Subcutaneous adipose tissue (tissue), 4 donors: ENCODE results near the gene ABCC4. TPM values are rescaled to one million over a fixed set of nuclear protein-coding genes. Genes with fewer than 3 reads are reported as not detected.

Experiments
- total RNA-seq, 4 donors: library from RNA; depleted of rRNA; stranded (reverse); fragments of >200 nt; gene quantifications; one replicate each; pipeline ENCODE4 v1.1.0, GENCODE V29; 2016
- TF ChIP-seq, protein P1 (sequence below): fragments of 450-650 bp; IDR thresholded peaks from one replicate; pipeline ENCODE4 v1.5.1; 2016; ENCODE audit warnings: low read depth, mild to moderate bottlenecking, control low read depth, antibody characterized with exemption, moderate library complexity

Gene ABCC4
- total RNA-seq, 4 donors from 2014 or later: 4.1 to 7.7 (median 5.1) TPM

DNA sequence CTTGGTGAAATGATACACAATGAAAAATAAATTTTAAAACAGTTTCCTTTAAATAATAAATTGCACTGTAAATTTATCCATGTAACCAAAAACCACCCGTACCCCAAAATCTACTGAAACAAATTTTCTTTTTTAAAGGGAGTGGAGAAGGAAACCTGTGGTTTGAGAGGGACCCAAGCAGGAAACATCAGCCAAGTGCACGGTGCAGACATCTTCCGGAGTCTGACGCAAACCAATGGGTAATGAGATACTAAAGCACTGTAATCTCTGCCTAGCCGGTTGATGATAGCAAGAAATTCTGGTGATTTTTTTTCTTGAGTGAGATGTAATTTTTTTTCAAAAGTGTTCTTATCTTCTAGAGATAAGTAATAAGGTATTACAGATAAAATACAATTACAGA, 115.4 kb downstream of the ABCC4 start:
- TF ChIP-seq, protein P1, sequence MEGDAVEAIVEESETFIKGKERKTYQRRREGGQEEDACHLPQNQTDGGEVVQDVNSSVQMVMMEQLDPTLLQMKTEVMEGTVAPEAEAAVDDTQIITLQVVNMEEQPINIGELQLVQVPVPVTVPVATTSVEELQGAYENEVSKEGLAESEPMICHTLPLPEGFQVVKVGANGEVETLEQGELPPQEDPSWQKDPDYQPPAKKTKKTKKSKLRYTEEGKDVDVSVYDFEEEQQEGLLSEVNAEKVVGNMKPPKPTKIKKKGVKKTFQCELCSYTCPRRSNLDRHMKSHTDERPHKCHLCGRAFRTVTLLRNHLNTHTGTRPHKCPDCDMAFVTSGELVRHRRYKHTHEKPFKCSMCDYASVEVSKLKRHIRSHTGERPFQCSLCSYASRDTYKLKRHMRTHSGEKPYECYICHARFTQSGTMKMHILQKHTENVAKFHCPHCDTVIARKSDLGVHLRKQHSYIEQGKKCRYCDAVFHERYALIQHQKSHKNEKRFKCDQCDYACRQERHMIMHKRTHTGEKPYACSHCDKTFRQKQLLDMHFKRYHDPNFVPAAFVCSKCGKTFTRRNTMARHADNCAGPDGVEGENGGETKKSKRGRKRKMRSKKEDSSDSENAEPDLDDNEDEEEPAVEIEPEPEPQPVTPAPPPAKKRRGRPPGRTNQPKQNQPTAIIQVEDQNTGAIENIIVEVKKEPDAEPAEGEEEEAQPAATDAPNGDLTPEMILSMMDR: no peak

DNA sequence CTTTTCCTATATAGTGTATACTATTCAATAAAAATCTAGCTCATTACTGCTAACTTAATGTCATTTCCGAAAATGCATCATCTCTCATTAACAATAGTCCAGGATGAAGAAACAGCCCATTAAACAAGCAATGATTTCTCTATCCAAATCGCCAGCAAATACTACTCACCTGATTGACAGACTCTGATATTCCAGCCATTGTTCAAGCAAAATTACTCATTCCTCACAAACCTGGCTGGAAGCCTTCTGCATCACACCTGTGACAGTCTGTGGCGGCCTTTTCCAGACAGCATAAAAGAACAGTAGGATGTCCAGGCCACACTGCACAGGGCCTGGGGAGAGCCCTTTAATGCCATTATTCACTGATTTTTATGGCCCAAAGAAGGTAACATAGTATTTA, 115.9 kb downstream of the ABCC4 start:
- TF ChIP-seq, protein P1: no peak

DNA sequence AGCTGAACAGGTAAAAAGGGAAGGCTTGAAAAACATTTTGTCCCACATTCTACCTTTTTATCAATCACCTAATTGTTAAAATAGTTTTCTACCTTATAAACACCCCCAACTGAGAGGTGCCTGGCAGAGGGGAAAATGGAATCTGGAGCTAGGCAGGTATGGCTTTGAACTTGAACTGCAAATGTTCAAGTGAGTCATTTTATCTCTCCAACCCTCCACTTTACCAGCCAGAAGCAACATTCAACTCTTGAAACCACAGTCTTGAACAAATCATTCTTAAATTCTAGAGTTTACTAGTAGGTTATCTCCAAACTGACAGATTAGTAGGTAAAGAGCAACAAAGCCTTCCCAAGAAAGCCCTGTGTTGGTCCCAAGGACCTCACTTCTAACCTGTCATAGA, 116.9 kb downstream of the ABCC4 start:
- TF ChIP-seq, protein P1: no peak

DNA sequence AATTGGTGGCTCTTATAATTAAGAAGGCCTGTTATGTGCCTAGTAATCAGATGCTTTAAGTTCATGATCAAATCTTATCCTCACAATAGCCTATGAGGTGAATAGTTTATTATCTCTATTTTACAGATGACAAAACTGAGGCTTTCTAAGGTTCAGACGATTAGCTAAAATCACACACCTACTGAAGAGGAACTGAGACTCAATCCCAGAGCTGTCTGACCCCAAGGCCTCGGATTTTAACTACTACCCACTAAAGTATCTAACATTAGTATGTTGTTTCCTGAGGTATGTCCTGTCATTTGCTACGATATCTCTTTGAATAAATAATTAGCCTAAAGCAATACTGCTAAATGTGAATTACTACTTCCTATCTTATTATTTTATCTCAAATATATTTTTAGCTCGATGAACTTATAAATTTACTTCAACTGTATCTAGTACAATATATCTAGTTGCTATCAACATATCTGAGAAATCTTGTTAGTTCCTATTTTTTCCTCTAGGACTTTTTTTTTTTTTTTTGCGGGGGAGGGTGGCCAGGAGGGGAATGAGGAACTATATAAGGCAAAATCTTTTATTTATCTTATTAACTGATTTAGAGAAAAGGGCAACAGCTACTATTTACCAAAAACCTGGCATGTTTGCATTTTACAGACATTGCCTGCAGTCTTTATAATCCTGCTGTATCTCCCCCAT, 118.5 kb downstream of the ABCC4 start:
- TF ChIP-seq, protein P1: no peak

DNA sequence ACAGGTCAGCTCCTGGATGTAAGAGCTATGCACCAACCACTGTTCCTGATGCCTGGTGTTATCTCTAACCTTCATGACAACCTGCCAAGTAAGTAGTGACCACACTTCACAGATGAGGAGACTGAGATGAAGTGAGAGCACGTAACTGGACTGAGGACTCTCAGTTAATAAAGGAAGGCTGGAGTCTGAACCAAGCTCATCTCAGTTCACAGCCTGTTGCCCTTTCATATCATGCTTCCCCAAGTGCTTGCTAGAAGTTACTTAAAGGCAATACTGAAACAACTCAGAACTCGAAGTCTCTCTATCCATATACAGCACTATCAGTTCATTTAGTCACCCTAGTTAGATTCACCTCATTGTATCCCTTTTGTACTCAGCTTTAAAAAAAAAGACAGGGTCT, 119.7 kb downstream of the ABCC4 start:
- TF ChIP-seq, protein P1: no peak

DNA sequence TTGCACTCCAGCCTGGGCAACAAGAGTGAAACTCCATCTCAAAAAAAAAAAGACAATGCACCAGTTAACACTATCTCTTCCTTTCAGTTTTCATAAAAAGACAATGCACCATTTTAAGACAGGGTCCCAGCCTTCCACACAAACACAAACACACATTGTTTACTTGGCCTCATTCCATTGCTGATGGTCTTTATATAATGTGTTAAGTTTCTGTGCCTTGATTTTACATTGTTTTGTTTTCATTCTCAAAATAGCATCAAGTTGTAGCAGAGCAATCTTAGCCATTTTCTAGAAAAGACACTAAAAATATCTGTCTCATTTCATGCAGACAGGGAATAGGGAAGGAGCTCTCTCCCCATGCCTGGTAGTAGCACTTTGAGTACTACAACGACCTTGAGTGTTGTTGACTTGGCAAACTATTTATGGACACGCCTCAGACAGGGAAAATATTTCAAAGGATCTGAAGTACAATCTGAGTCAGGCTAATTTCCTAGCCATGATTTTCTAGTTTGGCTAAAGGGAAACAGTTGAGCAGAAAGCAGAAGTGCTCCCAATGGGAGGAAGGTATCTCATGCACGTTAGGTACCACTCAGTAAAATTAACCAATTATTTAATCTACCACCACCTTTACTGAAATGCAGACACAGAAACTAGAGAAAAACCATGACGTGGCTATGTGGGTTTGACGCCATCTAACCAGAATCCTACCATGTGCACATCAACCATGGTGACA, 120.6 kb downstream of the ABCC4 start:
- TF ChIP-seq, protein P1: no peak

DNA sequence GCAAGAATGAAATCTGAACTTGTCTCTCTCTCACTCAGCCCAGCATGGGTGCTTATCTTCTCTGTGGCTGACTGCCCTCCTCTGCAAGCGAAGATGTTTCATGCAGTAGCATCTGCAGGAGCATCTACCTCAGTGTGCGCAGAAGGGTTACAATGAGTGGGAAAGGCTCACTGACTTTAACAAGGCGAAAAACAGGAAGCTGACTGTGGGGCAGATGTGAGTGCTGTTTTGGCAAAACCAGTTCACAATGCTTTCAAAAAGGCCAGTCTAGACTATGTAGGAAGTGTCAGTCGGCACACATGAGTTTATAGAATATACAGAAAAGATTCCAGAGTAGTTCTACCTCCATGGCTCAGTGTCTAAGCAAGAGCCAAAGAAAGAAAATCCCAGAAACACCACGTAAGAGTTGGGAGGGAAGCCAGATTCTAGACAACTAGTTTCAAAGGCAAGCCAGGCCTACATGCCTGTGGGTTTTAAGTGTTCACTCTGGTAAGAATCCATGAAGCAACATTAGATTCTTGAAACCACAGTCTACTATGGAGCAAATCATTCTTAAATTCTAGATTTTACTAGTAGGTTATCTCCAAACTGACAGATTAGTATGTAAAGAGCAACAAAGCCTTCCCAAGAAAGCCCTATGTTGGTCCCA, 124.5 kb downstream of the ABCC4 start:
- TF ChIP-seq, protein P1: no peak
